IMR-90 (cell line): ENCODE data around the gene FAM111A. TPM values are rescaled to one million over a fixed set of nuclear protein-coding genes. Genes with fewer than 3 reads are reported as not detected.

ENCODE experiments used
- ATAC-seq: fragments of 200-7000 bp; cut with Tn5 transposase; 2 replicates; pipeline ENCODE4 v1.9.1; 2020; ENCODE audit warnings: low read depth, mild to moderate bottlenecking, moderate library complexity
- BruUV-seq: library from RNA; stranded (reverse); fragments of 400-500 nt; replicated peaks from 2 replicates; lab custom pipeline; 2021; lab: Mats Ljungman, UMichigan
- CTCF ChIA-PET: fragments of 300-600 bp; formaldehyde crosslinking; extraction: SDS; loops from one replicate; lab custom pipeline; 2021; ENCODE audit warnings: antibody characterized with exemption; lab: Yijun Ruan, JAX
- POLR2A ChIA-PET: fragments of 300-600 bp; sonication (Branson Sonifier 250); formaldehyde crosslinking; loops from one replicate; lab custom pipeline; 2022; ENCODE audit warnings: antibody characterized with exemption; ENCODE audit not compliant: unreplicated experiment; lab: Charles Lee
- DNase-seq: peaks from one replicate; pipeline ENCODE4 v3.0.0; 2013
- H2AFZ ChIP-seq: replicated peaks from 2 replicates; pipeline ENCODE3; 2013; ENCODE audit warnings: low read length, mild to moderate bottlenecking; ENCODE audit not compliant: poor library complexity
- H2AK5ac ChIP-seq: 2 replicates; pipeline ENCODE4 v1.6.1; 2013; ENCODE audit warnings: low read depth, low read length, inconsistent platforms
- H2AK9ac ChIP-seq: replicated peaks from 2 replicates; pipeline ENCODE3; 2013; ENCODE audit warnings: mild to moderate bottlenecking, low read depth, low read length, moderate library complexity; ENCODE audit not compliant: poor library complexity
- H2BK120ac ChIP-seq: 2 replicates; pipeline ENCODE4 v1.6.1; 2013; ENCODE audit warnings: low read depth, low read length, inconsistent platforms
- H2BK15ac ChIP-seq: 3 replicates; pipeline ENCODE4 v1.6.1; 2013; ENCODE audit warnings: low read depth, low read length, inconsistent platforms
- H2BK20ac ChIP-seq: 2 replicates; pipeline ENCODE4 v1.6.1; 2013; ENCODE audit warnings: low read depth, mild to moderate bottlenecking, inconsistent platforms, low read length, moderate library complexity
- H2BK5ac ChIP-seq: 2 replicates; pipeline ENCODE4 v1.6.1; 2013; ENCODE audit warnings: mild to moderate bottlenecking, low read depth, low read length, inconsistent platforms; ENCODE audit not compliant: poor library complexity, severe bottlenecking
- H3K14ac ChIP-seq: replicated peaks from 2 replicates; pipeline ENCODE4 v1.6.1; 2013; ENCODE audit warnings: low read depth, low read length, inconsistent platforms
- H3K18ac ChIP-seq: 2 replicates; pipeline ENCODE4 v1.6.1; 2013; ENCODE audit warnings: low read depth, low read length, control low read depth
- H3K23ac ChIP-seq: 2 replicates; pipeline ENCODE4 v1.6.1; 2013; ENCODE audit warnings: low read depth, low read length, inconsistent platforms
- H3K27ac ChIP-seq: 2 replicates; pipeline ENCODE4 v1.5.1; 2013; ENCODE audit warnings: mild to moderate bottlenecking, control low read depth, low read length; ENCODE audit not compliant: insufficient read depth
- H3K27me3 ChIP-seq: 2 replicates; pipeline ENCODE4 v1.6.1; 2013; ENCODE audit warnings: low read length; ENCODE audit not compliant: control insufficient read depth, insufficient read depth
- H3K36me3 ChIP-seq: 2 replicates; pipeline ENCODE4 v1.6.1; 2013; ENCODE audit warnings: low read length, mixed read lengths; ENCODE audit not compliant: control insufficient read depth, insufficient read depth
- H3K4ac ChIP-seq: 2 replicates; pipeline ENCODE4 v1.6.1; 2013; ENCODE audit warnings: low read depth, low read length, inconsistent platforms
- H3K4me1 ChIP-seq: 2 replicates; pipeline ENCODE4 v1.6.1; 2013; ENCODE audit warnings: low read length, mixed read lengths; ENCODE audit not compliant: control insufficient read depth, insufficient read depth
- H3K4me2 ChIP-seq: 2 replicates; pipeline ENCODE4 v1.6.1; 2013; ENCODE audit warnings: low read depth, mild to moderate bottlenecking, control low read depth, low read length, moderate library complexity
- H3K4me3 ChIP-seq: 2 replicates; pipeline ENCODE4 v1.5.1; 2013; ENCODE audit warnings: low read depth, mild to moderate bottlenecking, control low read depth, low read length, moderate library complexity; ENCODE audit not compliant: insufficient read depth
- H3K56ac ChIP-seq: 2 replicates; pipeline ENCODE4 v1.6.1; 2013; ENCODE audit warnings: low read length, inconsistent platforms; ENCODE audit not compliant: insufficient read depth; ENCODE audit errors: extremely low read depth
- H3K79me1 ChIP-seq, 2 experiments: 2 replicates each; pipeline ENCODE4 v1.6.1; 2013; ENCODE audit warnings: low read length in 2 of 2, inconsistent platforms in 1 of 2, low read depth in 1 of 2
- H3K9ac ChIP-seq: 2 replicates; pipeline ENCODE4 v1.6.1; 2013; ENCODE audit warnings: low read depth, low read length, control low read depth
- H3K9me1 ChIP-seq: 2 replicates; pipeline ENCODE4 v1.6.1; 2013; ENCODE audit warnings: low read length, inconsistent platforms; ENCODE audit not compliant: insufficient read depth
- H3K9me3 ChIP-seq: 2 replicates; pipeline ENCODE4 v1.6.1; 2013; ENCODE audit warnings: low read length; ENCODE audit not compliant: control insufficient read depth, insufficient read depth
- H4K20me1 ChIP-seq: 2 replicates; pipeline ENCODE4 v1.6.1; 2013; ENCODE audit warnings: low read length, inconsistent platforms; ENCODE audit not compliant: insufficient read depth
- H4K5ac ChIP-seq: 2 replicates; pipeline ENCODE4 v1.6.1; 2013; ENCODE audit warnings: mild to moderate bottlenecking, low read depth, low read length, control low read depth
- H4K8ac ChIP-seq, 2 experiments: 2 replicates each; pipeline ENCODE4 v1.6.1; 2013; ENCODE audit warnings: low read depth in 2 of 2, low read length in 2 of 2, control low read depth in 1 of 2, inconsistent platforms in 1 of 2
- H4K91ac ChIP-seq: 2 replicates; pipeline ENCODE4 v1.6.1; 2013; ENCODE audit warnings: low read depth, low read length, inconsistent platforms; ENCODE audit not compliant: insufficient read depth
- CEBPB ChIP-seq: IDR thresholded peaks from 2 replicates; pipeline ENCODE4 v1.6.1; 2012; ENCODE audit warnings: low read depth, low read length, improper control_type of control experiment
- NFE2L2 ChIP-seq: fragments of 150-350 bp; IDR thresholded peaks from 2 replicates; pipeline ENCODE4 v1.6.1; 2016; ENCODE audit warnings: low read depth, mild to moderate bottlenecking, low read length
- WGBS, 2 experiments: methylation state at CpG; one replicate each; pipeline versions ENCODE4 v1.1.5 to v1.1.7; 2013; ENCODE audit warnings: missing lambda C conversion rate in 2 of 2; ENCODE audit not compliant: insufficient read length in 1 of 2; ENCODE audit errors: extremely low coverage in 2 of 2; 5-methylcytosine and 5-hydroxymethylcytosine counted together
- dilution Hi-C: fragments of 300-500 bp; cut with HindIII; formaldehyde crosslinking; loops from one replicate; pipeline ENCODE4 v1.14.3; 2018; ENCODE audit warnings: low sequenced_read_pairs; ENCODE audit not compliant: unreplicated experiment
- in situ Hi-C: fragments of 300-500 bp; cut with MboI; formaldehyde crosslinking; loops from 3 replicates; pipeline ENCODE4 v1.14.3; 2019; ENCODE audit warnings: low sequenced_read_pairs, inconsistent platforms, mixed read lengths
- intact Hi-C: fragments of 100-400 bp; cut with micrococcal nuclease; formaldehyde crosslinking; loops from 2 replicates; pipeline ENCODE4 v1.10.0; 2022
- polyA plus RNA-seq, 3 experiments: library from polyadenylated mRNA; depleted of rRNA; stranded (reverse); fragments of >200 nt; gene quantifications; 2 replicates each; pipeline ENCODE4 v1.2.3, GENCODE V29; 2012; ENCODE audit warnings: low replicate concordance in 1 of 3
- total RNA-seq: library from RNA; depleted of rRNA; stranded (reverse); fragments of >200 nt; gene quantifications from 2 replicates; pipeline ENCODE4 v1.2.3, GENCODE V29; 2012

The FAM111A gene
- total and polyA plus RNA-seq, 2 of the 4 experiments (the other 2 are of a cell fraction) = 19.9 to 36.4 TPM

DNA sequence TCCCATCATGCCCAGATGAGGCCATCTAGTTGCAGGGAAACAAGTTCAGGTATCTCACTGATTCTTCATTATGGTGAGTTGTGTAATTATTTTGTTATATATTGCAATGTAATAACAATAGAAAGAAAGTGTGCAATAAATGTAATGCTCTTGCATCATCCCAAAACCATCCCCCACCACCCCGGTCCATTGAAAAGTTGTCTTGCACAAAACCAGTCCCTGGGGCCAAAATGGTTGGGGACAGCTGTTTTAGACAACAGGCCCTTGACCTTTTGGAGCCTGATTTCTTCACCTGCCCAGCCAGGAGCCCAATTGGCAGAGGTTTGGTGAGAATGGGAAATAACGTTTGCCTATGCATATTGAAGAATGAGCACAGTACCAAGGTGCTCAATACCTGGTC lies 54.1 kb downstream of the FAM111A start:
- in situ Hi-C loops (no loop called here), dilution Hi-C loops (no loop called here), intact Hi-C loops (no loop called here)
- H3K9ac ChIP-seq = no peak overlapping the region
- no peak overlapping the region for H4K8ac ChIP-seq
- H4K20me1 ChIP-seq = no peaks in the 10 kb centered on the region
- DNase-seq (no peak), ATAC-seq (no peak)
- no peak overlapping the region for H4K5ac ChIP-seq
- H2BK20ac ChIP-seq = no peak overlapping the region
- peaks cover 4% of the 10 kb centered on the region; the same call in 1 of the 2 replicates for H3K4me1 ChIP-seq
- BruUV-seq = no TSS peak
- H3K56ac ChIP-seq = no peak overlapping the region
- H3K18ac ChIP-seq = no peak overlapping the region
- no peak overlapping the region for H2BK15ac ChIP-seq
- no peak overlapping the region for H2AFZ ChIP-seq
- no peaks in the 10 kb centered on the region for H3K79me1 ChIP-seq
- H3K23ac ChIP-seq = no peak overlapping the region
- peaks cover 8% of the 10 kb centered on the region; the same call in 1 of the 2 replicates for H3K9me1 ChIP-seq
- no peak overlapping the region for H3K4me3 ChIP-seq
- no peaks in the 10 kb centered on the region for H3K9me3 ChIP-seq
- CTCF ChIA-PET = no interaction called here
- no peak overlapping the region for H2AK5ac ChIP-seq
- peaks cover 48% of the 10 kb centered on the region for H3K36me3 ChIP-seq
- 80% methylated on average over 1 of the region's 2 CpGs; no CpG with 5 or more reads in 1 of the 2 experiments for WGBS, 2 experiments
- H3K4ac ChIP-seq = no peak overlapping the region
- H3K14ac ChIP-seq = no peak overlapping the region
- no peak overlapping the region for H3K4me2 ChIP-seq
- POLR2A ChIA-PET = no interaction called here
- no peak overlapping the region for H2BK120ac ChIP-seq
- no peaks in the 10 kb centered on the region for H3K27me3 ChIP-seq
- H4K91ac ChIP-seq = no peak overlapping the region
- H2BK5ac ChIP-seq = no peak overlapping the region
- TF ChIP-seq CEBPB = peak; percentile 41; the same call in 1 of the 2 replicates
- TF ChIP-seq NFE2L2 = no peak
- H2AK9ac ChIP-seq = no peak overlapping the region
- no peak overlapping the region for H3K27ac ChIP-seq
